ENCODE data around the gene KLHL41.

- TF ChIP-seq POLR2A (IDR thresholded peaks at IDR 0.05; ENCODE audit: low read length) (no peak), GATA1 (IDR thresholded peaks at IDR 0.05; ENCODE audit: low read depth, low read length) (no peak)
Observed at GRCh38 chr2:169469952-169470572, 39.4 kb upstream of the KLHL41 start.

Measured in erythroblast (primary cell).